Thyroid gland (tissue), 4 donors: Measurements from ENCODE around the gene OIT3. TPM values are rescaled to one million over a fixed set of nuclear protein-coding genes. Genes with fewer than 3 reads are reported as not detected.

Experiments
- DNase-seq, 2 donors: peaks; one replicate each; pipeline ENCODE4 v3.0.0-alpha.2; 2019
- H3K27ac ChIP-seq, 3 donors: fragments of 200-600 bp; sonication (generic); 1 replicate in 2 of 3; 2 replicates in 1 of 3; pipeline ENCODE4 v1.5.1; 2016 to 2019; ENCODE audit warnings: mild to moderate bottlenecking in 1 of 3, moderate library complexity in 1 of 3
- H3K27me3 ChIP-seq: fragments of 200-600 bp; sonication (generic); one replicate; pipeline ENCODE4 v1.5.1; 2019
- H3K36me3 ChIP-seq, 2 donors: fragments of 200-600 bp; sonication (generic); one replicate each; pipeline ENCODE4 v1.5.1; 2016 to 2019
- H3K4me1 ChIP-seq, 2 donors: fragments of 200-600 bp; sonication (generic); one replicate each; pipeline ENCODE4 v1.5.1; 2017 to 2019
- H3K4me3 ChIP-seq, 3 donors: fragments of 200-600 bp; sonication (generic); replicated peaks in 1 of 3; 1 replicate in 2 of 3; 2 replicates in 1 of 3; pipeline ENCODE4 v1.5.1; 2016; ENCODE audit warnings: mild to moderate bottlenecking in 1 of 3
- H3K9me3 ChIP-seq: fragments of 200-600 bp; sonication (generic); one replicate; pipeline ENCODE4 v1.5.1; 2017
- CTCF ChIP-seq, 6 experiments: fragments of 200-600 bp in 3 of 6; fragments of 450-650 bp in 3 of 6; sonication (generic) in 3 of 6; IDR thresholded peaks; one replicate each; pipeline ENCODE4 v1.5.1; 2016 to 2019; ENCODE audit warnings: antibody characterized with exemption in 6 of 6, mild to moderate bottlenecking in 2 of 6, inconsistent platforms in 1 of 6, moderate library complexity in 1 of 6
- POLR2A ChIP-seq, 2 donors: fragments of 450-650 bp; IDR thresholded peaks; one replicate each; pipeline ENCODE4 v1.6.1; 2017; ENCODE audit warnings: antibody characterized with exemption in 2 of 2, mild to moderate bottlenecking in 2 of 2, moderate library complexity in 1 of 2
- WGBS, 2 donors: methylation state at CpG; one replicate each; pipeline ENCODE4 v1.1.5; 2017; 5-methylcytosine and 5-hydroxymethylcytosine counted together
- intact Hi-C: fragments of 100-400 bp; cut with DNase I; formaldehyde crosslinking; loops from one replicate; pipeline ENCODE4 v1.15.1; 2023
- total RNA-seq, 4 donors: library from RNA; depleted of rRNA; stranded (reverse); fragments of >200 nt; gene quantifications; one replicate each; pipeline ENCODE4 v1.2.3, GENCODE V29; 2016

Gene OIT3
- total RNA-seq, 4 donors from 2014 or later: 0.27 TPM; not detected in 3

DNA sequence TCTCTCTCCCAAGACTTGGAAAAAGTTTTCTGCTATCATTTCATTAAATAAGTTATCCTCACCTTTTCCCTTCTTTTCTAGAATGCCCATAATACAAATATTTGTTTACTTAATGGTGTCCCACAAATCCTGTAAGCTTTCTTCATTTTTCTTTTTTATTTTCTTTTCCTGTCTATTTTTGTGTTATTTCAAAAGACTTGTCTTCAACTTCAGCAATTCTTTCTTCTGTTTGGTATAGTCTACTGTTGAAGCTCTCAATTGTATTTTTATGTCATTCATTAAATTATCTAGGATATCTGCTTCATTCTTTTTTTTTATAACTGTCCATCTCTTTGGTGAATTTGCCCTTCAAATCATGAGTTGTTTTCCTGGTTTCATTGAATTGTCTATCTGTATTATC lies 86.2 kb downstream of the OIT3 start:
- Histone ChIP-seq H3K4me1 (no peaks in the 10 kb centered on the region), H3K27me3 (no peaks in the 10 kb centered on the region), H3K9me3 (no peaks in the 10 kb centered on the region), H3K36me3 (no peaks in the 10 kb centered on the region), H3K4me3 (no peak overlapping the region), H3K27ac (no peak overlapping the region)
- intact Hi-C loops: no loop called here
- no peak for DNase-seq
- TF ChIP-seq POLR2A (IDR thresholded peaks at IDR 0.05): no peak

DNA sequence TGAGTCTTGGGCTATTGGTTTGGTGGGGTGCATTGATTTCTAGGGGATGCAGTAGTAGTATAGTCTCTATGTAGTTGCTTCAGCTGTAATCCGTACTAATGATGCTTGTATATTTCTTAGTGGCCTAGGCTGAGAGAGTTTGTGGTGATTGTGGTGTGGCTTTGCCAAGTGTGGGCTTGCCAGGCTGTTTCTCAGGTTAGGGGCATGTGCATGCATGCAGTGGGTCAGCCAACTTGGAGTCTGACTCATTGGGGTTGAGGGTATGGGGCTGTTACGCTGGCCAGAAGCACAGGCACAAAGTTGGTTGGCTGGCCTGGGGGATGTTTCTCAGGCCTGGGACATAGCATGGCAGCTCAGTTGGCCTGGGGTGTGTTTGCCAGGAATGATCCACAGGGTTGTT lies 86.8 kb downstream of the OIT3 start:
- Histone ChIP-seq H3K36me3 (no peaks in the 10 kb centered on the region), H3K4me3 (no peak overlapping the region), H3K9me3 (no peaks in the 10 kb centered on the region), H3K27ac (no peak overlapping the region), H3K4me1 (no peaks in the 10 kb centered on the region), H3K27me3 (no peaks in the 10 kb centered on the region)
- no peak for DNase-seq
- intact Hi-C loops: no loop called here
- TF ChIP-seq CTCF (IDR thresholded peaks at IDR 0.05): no peak
- no peak for TF ChIP-seq POLR2A (IDR thresholded peaks at IDR 0.05)
- WGBS, 2 donors: 88 to 100% methylated on average over 1 to 2 of the region's 2 CpGs

DNA sequence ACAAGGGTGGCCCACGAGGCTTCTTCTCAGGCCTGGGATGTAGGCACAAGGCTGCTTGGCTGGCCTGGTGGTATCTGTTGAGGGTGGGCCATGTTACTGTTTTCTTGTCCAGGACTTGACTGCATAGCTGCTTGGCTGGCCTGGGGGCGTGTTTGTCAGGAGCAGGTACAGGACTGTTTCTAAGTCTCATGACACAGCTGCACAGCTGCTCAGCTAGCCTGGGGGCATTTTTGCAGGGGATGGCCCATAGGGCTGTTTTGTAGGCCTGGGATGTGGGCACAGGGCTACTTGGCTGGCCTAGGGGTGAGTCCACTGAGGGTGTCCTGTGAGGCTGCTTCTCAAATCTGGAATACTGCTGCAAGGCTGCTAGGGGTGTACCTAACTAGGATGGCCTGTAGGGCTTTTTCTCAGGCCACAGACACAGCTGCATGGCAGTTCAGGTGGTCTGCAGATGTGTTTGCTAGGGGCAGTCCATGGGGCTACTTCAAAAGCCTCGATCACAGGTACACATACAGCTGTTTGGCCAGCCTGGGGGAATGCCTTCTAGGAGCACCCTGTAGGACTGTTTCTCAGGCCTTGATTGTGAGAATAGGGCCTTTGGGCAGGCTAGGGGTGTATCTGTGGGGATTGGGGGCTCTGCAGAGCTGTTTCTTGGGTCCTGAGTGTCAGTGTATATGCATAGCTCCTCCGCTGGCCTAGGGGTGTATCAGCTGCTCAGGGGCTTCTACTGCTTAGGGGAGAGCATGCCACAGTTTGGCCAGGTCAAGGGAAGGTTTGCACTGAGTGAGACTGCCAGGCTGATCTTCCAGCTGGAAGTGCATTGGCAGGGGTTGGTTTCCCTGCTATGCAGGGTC lies 87.7 kb downstream of the OIT3 start:
- no peak for DNase-seq
- no peaks in the 10 kb centered on the region for H3K27me3 ChIP-seq
- H3K27ac ChIP-seq: no peak overlapping the region
- no peaks in the 10 kb centered on the region for H3K4me1 ChIP-seq
- intact Hi-C loops: no loop called here
- no peak overlapping the region for H3K4me3 ChIP-seq
- TF ChIP-seq POLR2A (IDR thresholded peaks at IDR 0.05) (no peak), CTCF (IDR thresholded peaks at IDR 0.05) (no peak)
- no peaks in the 10 kb centered on the region for H3K36me3 ChIP-seq
- WGBS, 2 donors: 84 to 94% methylated on average over 3 to 4 of the region's 4 CpGs
- no peaks in the 10 kb centered on the region for H3K9me3 ChIP-seq

GRCh38 chr10:72981882-72982529 lies 88.5 kb downstream of the OIT3 start:
- H3K4me1 ChIP-seq: no peaks in the 10 kb centered on the region
- H3K9me3 ChIP-seq: no peaks in the 10 kb centered on the region
- 93% methylated on average over 2 of the region's 2 CpGs for WGBS, 2 donors
- TF ChIP-seq CTCF (IDR thresholded peaks at IDR 0.05) (no peak), POLR2A (IDR thresholded peaks at IDR 0.05) (no peak)
- no peak overlapping the region for H3K4me3 ChIP-seq
- DNase-seq: no peak
- intact Hi-C loops: no loop called here
- H3K27ac ChIP-seq: no peak overlapping the region
- no peaks in the 10 kb centered on the region for H3K27me3 ChIP-seq
- H3K36me3 ChIP-seq: no peaks in the 10 kb centered on the region

Other genes starting within 250 kb of the OIT3 start
- 10 to 100 TPM; 11.4 to 33.3 (median 24.9) TPM for gene MCU, start 201.6 kb upstream of the OIT3 start, total RNA-seq
- not detected for gene PLA2G12B, start 61.1 kb downstream of the OIT3 start, total RNA-seq
- 10 to 100 TPM; 21.8 to 29.1 (median 24.6) TPM for gene P4HA1, start 203.1 kb downstream of the OIT3 start, total RNA-seq
- gene NUDT13, start 216.7 kb downstream of the OIT3 start, total RNA-seq: 1 to 10 TPM; 1.9 to 4.1 (median 3.6) TPM